Uterus (tissue), 2 donors: ENCODE results near the gene CARD10.

ENCODE experiments used
- POLR2A ChIP-seq, 2 donors: fragments of 450-650 bp; IDR thresholded peaks; one replicate each; pipeline ENCODE4 v1.6.1; 2016; ENCODE audit warnings: antibody characterized with exemption in 2 of 2, mild to moderate bottlenecking in 1 of 2, moderate library complexity in 1 of 2
- TF ChIP-seq, protein P1 (sequence below), 4 experiments: fragments of 200-600 bp in 2 of 4; fragments of 450-650 bp in 2 of 4; sonication (generic) in 2 of 4; IDR thresholded peaks; one replicate each; pipeline ENCODE4 v1.5.1; 2016 to 2019; ENCODE audit warnings: antibody characterized with exemption in 4 of 4, mild to moderate bottlenecking in 2 of 4, moderate library complexity in 1 of 4

GRCh38 chr22:37516456-37516855 is 2.8 kb downstream of the CARD10 start:
- no peak for TF ChIP-seq POLR2A (IDR thresholded peaks at IDR 0.05)
- TF ChIP-seq, protein P1, sequence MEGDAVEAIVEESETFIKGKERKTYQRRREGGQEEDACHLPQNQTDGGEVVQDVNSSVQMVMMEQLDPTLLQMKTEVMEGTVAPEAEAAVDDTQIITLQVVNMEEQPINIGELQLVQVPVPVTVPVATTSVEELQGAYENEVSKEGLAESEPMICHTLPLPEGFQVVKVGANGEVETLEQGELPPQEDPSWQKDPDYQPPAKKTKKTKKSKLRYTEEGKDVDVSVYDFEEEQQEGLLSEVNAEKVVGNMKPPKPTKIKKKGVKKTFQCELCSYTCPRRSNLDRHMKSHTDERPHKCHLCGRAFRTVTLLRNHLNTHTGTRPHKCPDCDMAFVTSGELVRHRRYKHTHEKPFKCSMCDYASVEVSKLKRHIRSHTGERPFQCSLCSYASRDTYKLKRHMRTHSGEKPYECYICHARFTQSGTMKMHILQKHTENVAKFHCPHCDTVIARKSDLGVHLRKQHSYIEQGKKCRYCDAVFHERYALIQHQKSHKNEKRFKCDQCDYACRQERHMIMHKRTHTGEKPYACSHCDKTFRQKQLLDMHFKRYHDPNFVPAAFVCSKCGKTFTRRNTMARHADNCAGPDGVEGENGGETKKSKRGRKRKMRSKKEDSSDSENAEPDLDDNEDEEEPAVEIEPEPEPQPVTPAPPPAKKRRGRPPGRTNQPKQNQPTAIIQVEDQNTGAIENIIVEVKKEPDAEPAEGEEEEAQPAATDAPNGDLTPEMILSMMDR (IDR thresholded peaks at IDR 0.05): no peak
